Lower leg skin (tissue), 3 donors: ENCODE results near the gene PTPRT.

ENCODE experiments used
- CTCF ChIP-seq, 3 donors: fragments of 450-650 bp; IDR thresholded peaks; one replicate each; pipeline ENCODE4 v1.5.1; 2016; ENCODE audit warnings: antibody characterized with exemption in 3 of 3, mild to moderate bottlenecking in 3 of 3, moderate library complexity in 2 of 3
- POLR2A ChIP-seq, 2 donors: fragments of 450-650 bp; IDR thresholded peaks; one replicate each; pipeline ENCODE4 v1.6.1; 2016 to 2017; ENCODE audit warnings: antibody characterized with exemption in 2 of 2, mild to moderate bottlenecking in 1 of 2, moderate library complexity in 1 of 2

- TF ChIP-seq CTCF (IDR thresholded peaks at IDR 0.05), result no peak
- TF ChIP-seq POLR2A (IDR thresholded peaks at IDR 0.05), result no peak
Measured at GRCh38 chr20:42531508-42531961, 658.2 kb downstream of the PTPRT start.
